WTC11 (cell line): Measurements from ENCODE around the gene PIK3CG. TPM values are rescaled to one million over a fixed set of nuclear protein-coding genes. Genes with fewer than 3 reads are reported as not detected.

Source experiments
- ATAC-seq: fragments of 200-7000 bp; cut with Tn5 transposase; 2 replicates; pipeline ENCODE4 v1.10.0; 2021; ENCODE audit warnings: mild to moderate bottlenecking, moderate library complexity
- CTCF ChIA-PET: fragments of 300-600 bp; sonication (Branson Sonifier 250); formaldehyde crosslinking; loops from one replicate; lab custom pipeline; 2021; ENCODE audit warnings: antibody characterized with exemption; lab: Charles Lee
- POLR2A ChIA-PET: fragments of 350-600 bp; sonication (Branson Sonifier 250); formaldehyde crosslinking; loops from one replicate; lab custom pipeline; 2021; ENCODE audit warnings: antibody characterized with exemption; lab: Charles Lee
- DNase-seq: peaks from one replicate; pipeline ENCODE4 v3.0.0; 2021; ENCODE audit warnings: low spot score
- H3K27ac Mint-ChIP-seq: 2 replicates; pipeline ENCODE4 v1.8.0; 2021; ENCODE audit warnings: mixed read lengths
- H3K27me3 Mint-ChIP-seq: 2 replicates; pipeline ENCODE4 v1.8.0; 2021; ENCODE audit warnings: low read depth, mild to moderate bottlenecking, moderate library complexity, mixed read lengths
- H3K36me3 Mint-ChIP-seq: 2 replicates; pipeline ENCODE4 v1.8.0; 2021; ENCODE audit warnings: mixed read lengths
- H3K4me1 Mint-ChIP-seq: 2 replicates; pipeline ENCODE4 v1.8.0; 2022; ENCODE audit warnings: mixed read lengths
- H3K4me3 Mint-ChIP-seq: 2 replicates; pipeline ENCODE4 v1.8.0; 2021; ENCODE audit warnings: mild to moderate bottlenecking, moderate library complexity, mixed read lengths
- H3K9me3 Mint-ChIP-seq: 2 replicates; pipeline ENCODE4 v1.8.0; 2021; ENCODE audit warnings: mixed read lengths
- ATF3 ChIP-seq: sonication (generic); formaldehyde crosslinking; conservative IDR thresholded peaks from 2 replicates; pipeline ENCODE4 v1.8.1; 2022; ENCODE audit warnings: mild to moderate bottlenecking, missing genetic modification reagents
- ATF6 ChIP-seq: sonication (generic); formaldehyde crosslinking; IDR thresholded peaks from 2 replicates; pipeline ENCODE4 v1.8.1; 2023; ENCODE audit warnings: mild to moderate bottlenecking, missing genetic modification reagents
- CDX4 ChIP-seq: fragments of 250-450 bp; sonication (Bioruptor Pico); IDR thresholded peaks from 2 replicates; pipeline ENCODE4 v1.9.0; 2021; ENCODE audit warnings: moderate library complexity, mild to moderate bottlenecking, inconsistent platforms, borderline replicate concordance
- ELF4 ChIP-seq: sonication (generic); formaldehyde crosslinking; IDR thresholded peaks from 2 replicates; pipeline ENCODE4 v1.8.1; 2022; ENCODE audit warnings: low read depth, mild to moderate bottlenecking, moderate library complexity, missing genetic modification reagents
- FOXP1 ChIP-seq: sonication (generic); formaldehyde crosslinking; IDR thresholded peaks from 2 replicates; pipeline ENCODE4 v1.8.0; 2022; ENCODE audit warnings: missing genetic modification reagents, mild to moderate bottlenecking, moderate library complexity, borderline replicate concordance
- FOXP4 ChIP-seq: sonication (generic); formaldehyde crosslinking; IDR thresholded peaks from 2 replicates; pipeline ENCODE4 v1.8.0; 2022; ENCODE audit warnings: mild to moderate bottlenecking, missing genetic modification reagents
- GABPB1 ChIP-seq: sonication (generic); formaldehyde crosslinking; IDR thresholded peaks from 2 replicates; pipeline ENCODE4 v1.8.1; 2023; ENCODE audit warnings: mild to moderate bottlenecking, missing genetic modification reagents
- GRHL2 ChIP-seq: fragments of 250-450 bp; sonication (Bioruptor Pico); IDR thresholded peaks from 2 replicates; pipeline ENCODE4 v1.8.0; 2022; ENCODE audit warnings: mild to moderate bottlenecking, moderate library complexity; ENCODE audit not compliant: insufficient replicate concordance, severe bottlenecking
- GTF2I ChIP-seq: fragments of 250-450 bp; sonication (Bioruptor Pico); conservative IDR thresholded peaks from 2 replicates; pipeline ENCODE4 v1.4.0; 2021; ENCODE audit warnings: mild to moderate bottlenecking
- HMGA2 ChIP-seq: fragments of 250-450 bp; sonication (Bioruptor Pico); IDR thresholded peaks from 2 replicates; pipeline ENCODE4 v1.4.0; 2021; ENCODE audit warnings: mild to moderate bottlenecking, moderate library complexity
- IRF2 ChIP-seq: sonication (generic); formaldehyde crosslinking; IDR thresholded peaks from 2 replicates; pipeline ENCODE4 v1.8.0; 2022; ENCODE audit warnings: low read depth, missing genetic modification reagents, borderline replicate concordance
- JUN ChIP-seq: sonication (generic); formaldehyde crosslinking; IDR thresholded peaks from 2 replicates; pipeline ENCODE4 v1.8.0; 2023; ENCODE audit warnings: mild to moderate bottlenecking, missing genetic modification reagents
- MLX ChIP-seq: sonication (generic); formaldehyde crosslinking; IDR thresholded peaks from 2 replicates; pipeline ENCODE4 v1.8.1; 2023; ENCODE audit warnings: mild to moderate bottlenecking, missing genetic modification reagents, moderate library complexity
- MYBL2 ChIP-seq: sonication (generic); formaldehyde crosslinking; IDR thresholded peaks from 2 replicates; pipeline ENCODE4 v1.8.1; 2023; ENCODE audit warnings: mild to moderate bottlenecking, moderate library complexity, missing genetic modification reagents
- NR2C2 ChIP-seq: sonication (generic); formaldehyde crosslinking; IDR thresholded peaks from 2 replicates; pipeline ENCODE4 v1.8.0; 2022; ENCODE audit warnings: mild to moderate bottlenecking, missing genetic modification reagents
- OVOL2 ChIP-seq: fragments of 250-450 bp; sonication (Bioruptor Pico); IDR thresholded peaks from 2 replicates; pipeline ENCODE4 v1.9.0; 2021; ENCODE audit warnings: mild to moderate bottlenecking, borderline replicate concordance
- RORB ChIP-seq: fragments of 250-450 bp; sonication (Bioruptor Pico); IDR thresholded peaks from 2 replicates; pipeline ENCODE4 v1.9.0; 2021; ENCODE audit warnings: mild to moderate bottlenecking
- TP53 ChIP-seq: sonication (generic); formaldehyde crosslinking; IDR thresholded peaks from 2 replicates; pipeline ENCODE4 v1.8.1; 2023; ENCODE audit warnings: mild to moderate bottlenecking, missing genetic modification reagents
- USF2 ChIP-seq: sonication (generic); formaldehyde crosslinking; IDR thresholded peaks from 2 replicates; pipeline ENCODE4 v1.8.1; 2023; ENCODE audit warnings: mild to moderate bottlenecking, missing genetic modification reagents, moderate library complexity
- ZNF219 ChIP-seq: sonication (generic); formaldehyde crosslinking; IDR thresholded peaks from 2 replicates; pipeline ENCODE4 v1.8.0; 2023; ENCODE audit warnings: missing genetic modification reagents, mild to moderate bottlenecking, borderline replicate concordance
- ZNF263 ChIP-seq: sonication (generic); formaldehyde crosslinking; IDR thresholded peaks from 2 replicates; pipeline ENCODE4 v1.8.1; 2022; ENCODE audit warnings: low read depth, mild to moderate bottlenecking, moderate library complexity, missing genetic modification reagents
- ZNF317 ChIP-seq: sonication (generic); formaldehyde crosslinking; IDR thresholded peaks from 2 replicates; pipeline ENCODE4 v1.8.1; 2023; ENCODE audit warnings: low read depth, mild to moderate bottlenecking, moderate library complexity, missing genetic modification reagents, borderline replicate concordance
- ZNF423 ChIP-seq: fragments of 250-450 bp; sonication (Bioruptor Pico); IDR thresholded peaks from 2 replicates; pipeline ENCODE4 v2.1.2; 2022; ENCODE audit warnings: mild to moderate bottlenecking, moderate library complexity
- ZSCAN18 ChIP-seq: fragments of 250-450 bp; sonication (Bioruptor Pico); IDR thresholded peaks from 2 replicates; pipeline ENCODE4 v2.1.2; 2022; ENCODE audit warnings: mild to moderate bottlenecking, moderate library complexity
- total RNA-seq: library from RNA; stranded (reverse); gene quantifications from 3 replicates; pipeline ENCODE4 v1.2.3, GENCODE V29; 2021

PIK3CG gene
- total RNA-seq, 1 experiment from 2014 or later = 0.07 TPM

- Mint-ChIP-seq H3K36me3 (no peaks in the 10 kb centered on the region), H3K4me1 (peaks cover 15% of the 10 kb centered on the region), H3K9me3 (peaks cover 18% of the 10 kb centered on the region), H3K4me3 (no peak overlapping the region), H3K27ac (no peak overlapping the region), H3K27me3 (no peaks in the 10 kb centered on the region; the same call in none of the 2 replicates)
- ChIA-PET POLR2A (no interaction called here), CTCF (interaction anchor here (1.1 kb wide), 1 partner anchor 302 kb away, joined by 3 read pairs; no protein-coding TSS in a partner anchor)
- ATAC-seq (no peak), DNase-seq (no peak)
- TF ChIP-seq ZSCAN18 = no peak
- no peak for TF ChIP-seq ZNF219 (CRISPR knock-in tag)
- no peak for TF ChIP-seq CDX4 (CRISPR knock-in tag)
- TF ChIP-seq TP53 = no peak
- no peak for TF ChIP-seq OVOL2
- no peak for TF ChIP-seq ATF6 (CRISPR knock-in tag)
- no peak for TF ChIP-seq HMGA2 (CRISPR knock-in tag)
- no peak for TF ChIP-seq ATF3 (CRISPR knock-in tag)
- no peak for TF ChIP-seq RORB (CRISPR knock-in tag)
- TF ChIP-seq MLX (CRISPR knock-in tag) = no peak
- TF ChIP-seq GTF2I = no peak
- TF ChIP-seq FOXP4 = no peak
- TF ChIP-seq GRHL2 (CRISPR knock-in tag) = no peak
Observed at GRCh38 chr7:106848049-106848448, 17.0 kb upstream of the PIK3CG start.

- Mint-ChIP-seq H3K36me3 (no peaks in the 10 kb centered on the region), H3K27me3 (no peaks in the 10 kb centered on the region; the same call in 1 of the 2 replicates), H3K4me1 (peaks cover 10% of the 10 kb centered on the region), H3K9me3 (peaks cover 18% of the 10 kb centered on the region), H3K27ac (no peak overlapping the region), H3K4me3 (no peak overlapping the region)
- POLR2A ChIA-PET = no interaction called here
- ATAC-seq = no peak
- CTCF ChIA-PET = no interaction called here
- DNase-seq = no peak
- TF ChIP-seq ZNF423 (CRISPR knock-in tag) = no peak
- TF ChIP-seq JUN (CRISPR knock-in tag) = no peak
- no peak for TF ChIP-seq ZNF317 (CRISPR knock-in tag)
- no peak for TF ChIP-seq MYBL2 (CRISPR knock-in tag)
- no peak for TF ChIP-seq FOXP1 (CRISPR knock-in tag)
- TF ChIP-seq ZNF263 (CRISPR knock-in tag) = no peak
- no peak for TF ChIP-seq OVOL2
- no peak for TF ChIP-seq IRF2 (CRISPR knock-in tag)
- TF ChIP-seq USF2 (CRISPR knock-in tag) = no peak
- TF ChIP-seq NR2C2 (CRISPR knock-in tag) = no peak
- TF ChIP-seq GABPB1 = no peak
- no peak for TF ChIP-seq ZSCAN18
- TF ChIP-seq ELF4 = no peak
Observed at GRCh38 chr7:106848851-106849442, 16.1 kb upstream of the PIK3CG start.
